GM18519 (cell line): ENCODE measurements around the gene THSD7A.
A peak's percentile ranks its signal among the peaks of the same experiment; 100 is the strongest.

Experiments
- ATAC-seq: cut with Tn5 transposase; IDR thresholded peaks from one replicate; pipeline ENCODE4 v1.9.1; 2021; ENCODE audit warnings: mild to moderate bottlenecking, moderate library complexity; ENCODE audit not compliant: unreplicated experiment, low FRiP score

Gene THSD7A

DNA sequence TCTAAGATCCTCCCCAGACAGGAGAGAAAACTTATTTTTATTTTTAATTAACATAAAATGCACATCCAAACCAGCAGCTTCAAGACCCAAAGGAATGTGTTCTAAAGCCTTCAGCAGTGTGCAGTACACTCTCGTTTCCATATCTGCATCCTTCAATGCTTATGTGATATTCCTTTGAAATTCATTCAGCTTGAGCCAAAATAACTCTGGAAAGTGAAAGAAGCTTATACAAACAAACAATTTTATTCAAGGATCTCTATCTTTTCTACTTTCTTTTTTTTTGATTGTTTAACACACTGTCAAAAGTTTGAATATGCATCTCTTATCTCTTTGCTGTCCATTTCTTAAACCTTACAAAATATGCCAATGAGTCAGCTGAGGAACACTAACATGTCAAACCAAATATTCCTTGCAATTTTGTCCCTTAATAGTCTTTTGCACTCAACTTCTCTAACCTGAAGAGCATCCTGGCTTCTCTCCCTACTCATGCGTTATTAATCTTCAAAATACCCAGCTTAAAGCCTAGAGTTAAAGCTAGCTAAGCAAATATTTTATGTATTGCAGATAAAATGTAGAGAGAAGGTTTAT lies 124.3 kb downstream of the THSD7A start:
- ATAC-seq: no peak

DNA sequence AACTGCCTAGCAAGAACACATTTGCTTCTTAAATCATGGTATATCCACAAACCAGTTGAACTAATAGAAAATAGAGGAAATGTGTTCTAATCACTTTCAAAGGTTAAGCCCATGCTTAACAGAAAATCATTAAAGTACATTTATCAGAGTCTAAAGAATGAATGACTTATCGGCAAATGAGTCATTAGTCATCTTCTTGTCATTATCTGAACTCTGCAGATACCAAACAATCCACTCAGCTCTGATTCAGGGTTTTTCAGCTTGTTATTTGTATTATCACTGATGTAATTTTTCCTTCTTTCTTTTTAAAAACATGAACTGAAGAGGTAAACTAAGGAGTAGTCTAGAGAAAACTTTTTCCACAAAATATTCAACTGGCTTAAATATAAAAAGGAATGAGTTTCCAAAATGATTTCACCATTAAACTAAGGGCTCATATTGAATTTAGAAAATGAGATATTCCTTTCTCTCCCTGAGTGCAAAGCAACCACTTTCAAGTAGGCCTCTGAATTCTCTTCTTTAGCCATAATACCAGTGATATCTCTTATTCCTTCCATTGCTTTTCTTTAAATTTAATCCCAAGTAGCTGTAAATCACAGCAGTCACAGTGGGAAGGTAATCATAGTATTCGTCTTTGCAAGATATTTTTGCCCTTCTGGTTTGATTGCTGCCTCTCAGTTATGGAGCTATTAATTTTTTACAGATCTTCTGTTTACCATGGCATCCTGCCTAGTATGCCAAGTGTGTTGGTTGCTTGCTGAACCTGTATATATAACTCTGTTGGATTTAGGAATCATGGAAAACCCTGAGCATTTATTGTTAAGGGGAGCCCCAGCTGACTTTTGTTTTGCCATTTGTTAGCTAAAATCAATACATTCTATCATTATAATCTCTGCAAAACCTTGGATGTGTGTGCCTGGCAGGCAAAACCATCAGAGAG lies 125.1 kb downstream of the THSD7A start:
- ATAC-seq: no peak

DNA sequence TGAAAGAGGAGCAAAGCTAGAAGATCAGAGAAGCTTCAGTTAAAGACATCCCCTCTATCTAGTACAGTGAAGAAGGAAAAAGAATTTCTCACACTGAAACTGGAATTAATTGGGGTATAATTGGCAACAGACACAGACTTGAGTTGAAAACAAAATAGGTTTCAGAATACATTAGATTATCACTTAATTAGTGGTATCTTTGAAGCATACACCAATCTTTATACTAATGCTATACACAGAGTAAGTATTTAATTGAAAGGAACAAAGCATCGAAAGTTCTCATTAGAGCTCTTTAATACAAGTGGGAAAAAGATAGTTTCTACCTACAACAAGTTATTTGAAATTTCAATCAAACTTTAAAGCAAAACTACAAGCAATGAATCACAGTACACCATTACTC lies 128.2 kb downstream of the THSD7A start:
- ATAC-seq: no peak

DNA sequence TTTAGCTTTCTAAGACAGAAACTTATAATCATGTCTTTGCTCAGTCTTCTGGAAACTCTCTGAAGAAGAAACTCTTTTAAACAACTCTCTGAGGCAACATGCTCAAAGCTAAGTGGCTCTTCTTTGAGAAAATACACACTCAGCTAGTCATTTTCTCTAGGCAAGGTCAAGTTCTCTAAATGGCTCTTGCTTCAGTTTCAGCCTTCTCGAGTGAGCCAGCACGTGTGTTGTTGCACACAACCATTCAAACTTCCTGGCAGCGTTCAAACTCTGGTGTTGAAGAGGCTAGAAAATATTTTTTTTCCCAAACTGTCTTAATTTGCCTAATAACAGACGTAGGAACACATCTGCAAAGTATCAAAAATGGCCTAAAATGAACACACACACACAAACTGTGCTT lies 129.1 kb downstream of the THSD7A start:
- no peak for ATAC-seq

DNA sequence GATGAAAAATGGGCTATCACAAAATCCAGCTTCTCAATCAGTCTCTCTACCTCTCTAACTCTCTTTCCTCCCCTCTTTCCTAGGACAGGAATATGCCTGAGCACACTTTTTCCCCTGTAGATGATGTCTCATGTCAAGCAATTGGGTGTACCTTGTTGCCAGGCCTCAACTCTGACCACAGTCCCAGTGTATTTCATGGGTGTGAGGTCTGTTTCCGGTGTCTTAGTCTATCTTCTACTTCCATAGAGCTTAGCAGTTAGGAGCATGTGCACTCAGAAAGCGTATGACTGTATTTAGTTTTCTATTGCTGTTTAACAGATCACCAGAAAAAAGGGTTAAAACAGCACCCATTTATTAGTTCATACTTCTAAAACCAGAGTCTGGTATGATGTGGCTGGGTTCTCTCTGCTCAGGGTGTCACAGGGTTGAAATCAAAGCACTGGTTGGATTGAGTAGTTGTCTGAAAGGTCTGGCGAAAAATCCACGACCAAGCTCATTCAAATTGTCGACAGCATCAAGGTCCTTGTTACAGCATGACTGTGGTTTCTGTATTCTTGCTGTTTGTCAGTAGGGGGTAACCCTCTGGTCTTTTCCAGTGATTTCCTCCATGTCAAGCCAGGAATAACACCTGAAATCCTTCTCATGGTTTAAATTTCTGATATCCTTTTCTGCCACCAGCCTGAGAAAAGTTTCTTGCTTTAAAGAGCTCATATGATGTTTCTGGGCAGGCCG lies 130.0 kb downstream of the THSD7A start:
- no peak for ATAC-seq

DNA sequence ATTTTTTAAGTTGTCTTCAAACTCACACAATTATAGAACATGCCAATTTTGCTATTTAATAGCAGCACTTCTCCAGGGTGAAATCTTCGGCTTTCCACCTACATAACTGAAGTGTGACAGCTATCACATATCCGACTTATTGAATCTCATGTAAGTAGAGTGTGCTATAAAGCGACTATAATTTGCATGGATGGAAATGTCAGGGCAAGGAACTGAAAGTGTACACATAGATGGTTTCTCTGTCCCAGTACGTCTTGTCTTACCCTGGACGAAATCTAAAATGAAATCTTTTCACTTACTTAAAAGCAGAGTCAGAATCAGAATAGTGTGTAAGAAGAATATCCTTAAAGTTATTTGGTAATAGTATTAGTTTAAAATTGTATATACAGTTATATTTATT lies 132.3 kb downstream of the THSD7A start:
- no peak for ATAC-seq

DNA sequence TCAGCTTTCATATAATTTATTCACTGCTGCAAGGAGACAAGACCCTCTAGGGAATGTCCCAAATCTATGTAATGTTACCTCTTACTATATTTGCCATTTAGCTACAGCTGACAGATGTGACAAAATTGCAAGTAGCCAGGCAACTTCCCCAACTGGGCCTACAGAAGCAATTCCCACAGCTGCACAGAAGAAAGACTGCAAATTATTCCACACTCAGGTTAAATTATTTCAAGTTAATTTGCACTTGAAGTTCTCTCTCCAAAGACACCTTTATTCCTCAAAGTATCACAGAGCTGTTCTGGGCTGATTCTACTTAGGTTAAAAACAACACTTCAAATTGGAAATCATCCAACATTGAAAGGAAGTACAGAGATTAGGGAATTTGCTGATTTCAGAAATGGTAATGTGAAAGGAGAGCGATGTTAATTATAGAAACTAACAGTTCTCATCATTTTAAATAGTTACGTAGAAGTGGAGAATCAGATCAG lies 133.6 kb downstream of the THSD7A start:
- ATAC-seq: no peak

DNA sequence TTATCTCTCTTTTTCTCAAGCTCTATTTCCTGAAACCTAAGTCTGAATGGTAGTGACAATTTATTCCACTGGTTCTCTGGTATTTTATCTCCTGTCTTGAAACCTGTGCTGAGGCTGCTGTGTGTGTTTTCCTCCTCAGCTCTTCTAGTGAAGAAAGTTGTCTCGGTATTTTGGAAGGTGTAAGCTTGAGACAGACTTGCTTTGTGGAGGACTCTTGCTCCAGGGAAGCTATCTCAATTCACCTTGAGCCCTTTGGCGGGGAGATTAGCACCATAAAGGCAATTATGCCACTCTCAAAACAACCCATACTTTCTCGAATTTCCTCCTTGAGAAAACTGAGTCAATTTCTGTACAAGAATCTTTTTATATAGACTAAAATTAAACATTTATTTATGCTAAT lies 141.6 kb downstream of the THSD7A start:
- ATAC-seq: no peak

DNA sequence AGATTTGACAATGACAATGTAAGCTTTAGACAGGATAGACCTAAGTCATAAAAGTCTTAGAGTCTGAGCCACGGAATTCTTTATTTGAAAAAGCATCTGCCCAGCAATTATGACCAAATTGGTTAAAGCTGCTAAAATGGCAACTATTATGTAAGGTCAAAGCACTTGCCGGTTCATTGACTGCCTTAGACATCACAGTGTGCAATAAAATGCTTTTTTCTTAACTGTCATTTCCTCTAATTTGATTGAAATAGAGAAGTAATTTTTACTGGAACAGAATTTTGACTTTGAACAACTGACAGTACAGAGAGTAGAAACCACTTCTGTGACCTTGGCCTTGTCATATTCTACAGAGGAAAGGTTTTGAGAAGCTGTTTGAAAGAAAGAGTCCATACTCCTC lies 142.9 kb downstream of the THSD7A start:
- ATAC-seq: no peak

DNA sequence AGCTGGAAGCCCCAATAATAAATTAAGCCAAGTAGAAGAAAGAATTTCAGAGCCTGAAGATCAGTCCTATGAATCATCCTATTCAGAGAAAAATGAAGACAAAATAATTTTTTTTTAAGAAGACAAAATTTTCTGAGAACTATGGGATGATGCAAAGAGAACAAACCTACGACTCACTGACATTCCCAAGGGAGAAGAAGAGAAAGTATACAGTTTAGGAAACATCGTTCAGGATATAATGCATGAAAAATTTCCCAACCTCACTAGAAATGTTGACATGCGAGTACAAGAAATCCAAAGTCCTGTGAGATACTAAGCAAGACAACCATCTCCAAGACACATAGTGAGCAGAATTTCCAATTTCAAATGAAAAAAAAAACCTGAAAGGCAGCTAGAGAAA lies 150.5 kb downstream of the THSD7A start:
- no peak for ATAC-seq

DNA sequence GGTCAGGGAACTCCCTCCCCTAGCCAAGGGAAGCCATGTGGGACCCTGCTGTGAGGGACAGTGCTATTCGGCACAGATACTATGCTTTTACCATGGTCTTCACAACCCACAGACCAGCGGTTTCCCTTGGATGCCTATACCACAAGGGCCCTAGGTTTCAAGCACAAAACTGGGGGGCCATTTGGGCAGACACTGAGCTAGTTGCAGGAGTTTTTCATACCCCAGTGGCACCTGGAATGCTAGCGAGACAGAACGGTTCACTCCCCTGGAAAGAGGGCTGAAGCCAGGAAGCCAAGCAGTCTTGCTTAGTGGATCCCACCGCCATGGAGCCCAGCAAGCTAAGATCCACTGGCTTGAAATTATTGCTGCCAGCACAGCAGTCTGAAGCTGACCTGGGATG lies 156.8 kb downstream of the THSD7A start:
- ATAC-seq: no peak

DNA sequence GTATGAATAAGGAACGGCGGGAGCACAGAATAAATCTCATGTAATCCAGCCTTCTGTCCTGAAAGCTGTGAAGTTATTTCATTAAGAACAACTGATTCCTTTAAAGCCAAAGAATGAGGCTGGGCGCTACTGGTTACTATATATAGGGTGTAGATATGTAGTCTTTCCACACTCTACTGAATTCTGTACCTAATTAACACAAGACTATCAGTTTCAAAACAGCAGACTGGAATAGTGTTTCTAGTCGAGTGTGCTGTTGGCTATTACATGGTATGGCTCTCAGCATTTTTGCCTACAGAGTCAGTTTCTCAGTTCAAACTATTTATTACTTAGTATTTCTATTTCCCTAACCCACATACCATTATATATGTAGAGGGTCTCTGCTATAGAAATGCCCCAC lies 163.3 kb downstream of the THSD7A start:
- peak; percentile 81 for ATAC-seq

DNA sequence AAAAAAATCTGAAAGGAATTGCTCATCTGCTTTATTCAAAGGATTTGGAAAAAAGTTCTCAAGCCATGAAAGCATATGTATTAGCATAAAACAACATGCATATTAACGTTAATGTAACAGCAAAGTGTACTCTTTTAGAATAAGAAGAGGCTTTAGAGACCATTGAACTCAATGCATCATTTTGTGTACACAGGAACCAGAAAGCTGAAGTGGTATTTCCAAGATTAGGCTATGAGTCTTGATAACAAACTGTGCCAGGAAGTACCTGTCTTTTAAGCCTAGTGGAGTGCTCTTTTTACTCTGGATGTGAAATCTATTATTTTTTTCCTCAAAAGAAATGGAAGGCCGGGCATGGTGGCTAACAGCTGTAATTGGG lies 164.2 kb downstream of the THSD7A start:
- no peak for ATAC-seq

DNA sequence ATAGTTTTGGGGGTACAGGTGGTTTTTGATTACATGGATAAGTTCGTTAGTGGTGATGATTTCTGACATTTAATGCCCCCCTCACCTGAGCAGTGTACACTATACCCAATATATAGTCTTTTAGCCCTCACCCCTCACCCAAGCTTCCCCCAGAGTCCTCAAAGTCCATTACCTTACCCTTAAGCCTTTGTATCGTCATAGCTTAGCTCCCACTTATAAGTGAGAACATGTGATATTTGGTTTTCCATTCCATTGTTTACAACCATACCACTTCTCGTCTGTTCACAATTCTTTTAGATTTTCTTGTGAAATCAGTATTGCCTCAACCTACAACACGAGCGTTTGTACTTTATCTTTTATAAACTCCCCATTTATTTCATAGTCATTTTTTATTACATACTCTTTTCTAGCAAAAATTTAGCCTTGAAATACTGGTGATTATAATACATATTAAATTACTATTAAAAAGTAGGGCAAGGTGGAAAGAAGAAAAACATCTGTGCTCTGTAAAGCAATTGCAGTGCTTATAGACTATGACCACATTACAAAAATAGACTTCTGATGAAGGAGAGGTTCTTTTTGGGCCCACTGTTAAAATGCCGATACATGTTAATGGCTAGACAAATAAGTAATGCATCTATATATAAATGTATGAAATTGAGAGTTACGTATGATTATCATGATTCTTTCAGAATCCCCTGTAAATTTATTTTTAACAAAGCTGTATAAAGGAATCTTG lies 164.8 kb downstream of the THSD7A start:
- ATAC-seq: no peak

DNA sequence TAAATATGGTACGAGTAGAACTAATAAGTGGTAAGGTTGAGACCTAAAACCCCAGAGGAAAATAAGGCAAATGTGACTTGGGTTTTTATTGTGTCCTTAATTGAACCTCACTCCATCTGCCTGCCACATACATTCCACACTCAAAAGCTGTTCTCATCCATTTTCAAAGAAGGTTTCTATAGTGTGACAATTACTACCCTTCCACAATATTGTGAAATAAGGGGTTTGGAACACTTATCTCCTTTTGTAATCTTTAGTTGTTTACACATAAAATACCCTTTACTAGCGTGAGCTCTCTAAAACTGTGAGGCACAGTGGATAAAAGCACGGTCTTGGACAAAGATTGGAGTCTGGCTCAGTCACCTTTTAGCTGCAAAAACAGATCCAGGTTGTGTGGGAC lies 166.6 kb downstream of the THSD7A start:
- no peak for ATAC-seq

DNA sequence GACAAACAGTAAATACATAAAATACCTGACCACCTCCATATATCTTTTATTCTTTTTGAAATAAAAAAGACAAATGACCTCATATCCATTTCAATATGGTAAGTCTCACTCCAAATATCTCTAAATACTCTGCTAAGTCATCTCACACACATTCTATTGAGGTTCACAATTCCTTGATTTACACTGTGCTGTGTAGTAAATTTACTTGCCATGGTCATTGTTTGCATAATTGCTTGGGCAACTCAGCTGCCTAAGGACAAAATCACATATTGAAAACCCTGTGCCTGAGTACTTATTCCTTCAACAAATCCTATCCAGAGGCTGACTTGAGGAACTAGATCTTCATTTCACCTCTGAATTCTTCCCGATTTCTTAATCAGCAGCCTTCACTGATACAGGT lies 176.4 kb downstream of the THSD7A start:
- ATAC-seq: no peak

DNA sequence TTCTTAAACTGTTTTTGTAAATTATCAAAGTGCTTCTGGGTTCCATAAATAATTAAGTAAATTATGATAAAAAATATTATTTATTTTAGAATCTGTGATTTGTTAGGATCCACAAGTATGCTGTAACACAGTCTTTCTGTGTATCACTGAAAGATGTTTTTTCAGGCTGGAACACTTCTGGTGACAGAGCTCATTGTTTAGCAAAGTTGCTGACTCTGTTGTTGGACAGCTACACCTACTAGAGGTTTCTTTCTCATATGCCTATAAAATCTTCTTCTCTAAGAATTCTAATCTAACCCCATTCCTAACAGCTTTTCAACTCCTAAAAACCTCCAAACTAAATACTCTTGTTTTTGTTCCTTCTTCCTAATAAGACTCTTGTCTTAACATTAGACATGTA lies 176.8 kb downstream of the THSD7A start:
- no peak for ATAC-seq

DNA sequence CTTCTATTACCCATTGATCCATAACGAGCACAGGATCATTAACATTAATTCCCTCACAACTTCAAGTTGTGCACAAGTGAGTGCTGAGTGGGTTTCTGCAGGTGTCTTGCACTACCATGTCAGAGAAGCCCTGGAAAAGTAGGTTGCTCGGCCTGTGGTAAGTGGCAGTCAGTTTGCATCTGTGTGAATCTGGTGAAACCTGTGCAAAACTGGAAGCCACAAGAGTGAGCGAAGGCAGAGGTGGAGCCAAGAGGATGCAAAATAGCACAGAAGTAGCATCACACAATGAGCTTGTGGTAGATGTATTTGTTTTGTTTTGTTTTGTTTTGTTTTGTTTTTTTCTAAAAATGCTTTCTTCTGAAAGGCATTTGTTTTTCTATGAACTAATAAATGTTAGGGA lies 181.5 kb downstream of the THSD7A start:
- peak; percentile 41 for ATAC-seq

DNA sequence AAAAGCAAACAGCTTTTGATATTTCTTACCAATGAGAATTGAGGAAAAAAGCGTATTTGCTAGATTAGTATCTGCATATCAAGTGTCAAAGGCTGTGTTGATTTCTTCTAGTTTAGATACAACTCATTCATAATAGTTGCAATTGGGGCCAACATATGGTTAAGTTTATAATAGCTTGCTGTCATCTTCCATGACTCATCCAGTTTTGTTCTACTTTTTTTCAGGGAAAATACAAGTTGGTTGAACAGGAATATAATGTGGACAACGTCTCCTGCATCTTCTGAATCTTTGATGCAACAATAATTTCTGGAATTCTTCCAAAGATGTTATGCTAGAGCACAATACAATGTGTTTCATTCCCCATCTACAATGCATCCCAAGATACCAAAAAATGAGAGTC lies 182.0 kb downstream of the THSD7A start:
- no peak for ATAC-seq

DNA sequence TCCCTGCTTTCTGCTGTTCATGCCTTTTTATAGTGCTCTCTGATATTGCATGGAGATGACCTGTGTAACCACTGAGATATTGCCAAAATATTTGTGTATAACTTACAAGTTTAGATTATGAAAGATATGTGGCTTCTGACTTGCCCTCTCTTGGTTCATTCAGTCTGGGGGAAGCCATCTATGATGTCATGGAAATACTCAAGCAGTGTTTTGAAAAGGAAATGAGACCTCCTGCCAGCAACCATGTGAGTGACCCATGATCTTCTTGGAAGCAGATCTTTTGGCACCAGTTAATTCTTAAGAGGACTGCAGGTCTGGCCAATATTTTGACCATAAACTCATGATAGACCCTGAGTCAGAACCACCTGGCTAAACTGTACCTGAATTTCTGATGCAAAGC lies 183.0 kb downstream of the THSD7A start:
- ATAC-seq: no peak

DNA sequence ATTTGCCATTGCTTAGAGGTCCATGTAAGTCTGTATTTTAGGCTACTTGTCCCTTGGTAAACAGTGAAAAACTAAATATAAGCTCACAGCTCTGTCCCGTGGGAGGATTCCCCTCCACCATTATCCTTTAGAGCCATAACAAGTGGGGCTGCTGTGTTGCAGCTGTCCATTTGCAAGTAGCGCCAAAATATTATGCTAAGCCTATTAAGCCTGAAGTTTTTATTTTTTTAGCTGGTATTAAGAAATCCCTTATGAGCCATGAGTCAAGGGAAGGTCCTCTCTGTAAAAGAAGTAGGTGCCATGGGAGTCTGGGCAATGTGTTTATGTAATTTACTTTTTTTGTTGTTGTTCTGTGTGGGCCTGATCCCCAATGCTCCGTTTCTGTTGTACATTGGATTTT lies 183.9 kb downstream of the THSD7A start:
- no peak for ATAC-seq
